ENCODE results near the gene TXNDC17.
"Not testable (repeated sequence)": the region's sequence is repeated elsewhere in the genome, so short reads cannot be mapped to it uniquely, and the experiment has no call there.

Gene TXNDC17

DNA sequence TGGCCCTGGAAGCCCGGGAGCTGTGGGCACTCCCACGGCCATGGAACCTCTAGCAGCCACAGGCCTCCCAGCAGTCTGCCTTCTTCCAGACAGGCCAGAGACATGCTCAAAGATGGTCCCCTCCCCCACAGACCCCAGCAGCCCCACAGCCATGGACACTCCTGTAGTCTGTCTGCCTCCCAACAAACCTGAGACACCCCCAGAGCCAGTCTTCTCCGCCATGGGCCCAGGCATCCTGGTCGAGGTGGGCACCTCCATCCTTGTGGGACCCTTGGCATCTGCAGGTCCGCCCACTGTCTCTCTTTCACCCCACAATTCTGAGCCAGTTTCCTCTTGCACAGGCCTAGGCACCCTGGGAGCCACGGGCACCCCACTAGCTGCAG lies 3.4 kb upstream of the TXNDC17 start:
- DNase-seq, result no peak

DNA sequence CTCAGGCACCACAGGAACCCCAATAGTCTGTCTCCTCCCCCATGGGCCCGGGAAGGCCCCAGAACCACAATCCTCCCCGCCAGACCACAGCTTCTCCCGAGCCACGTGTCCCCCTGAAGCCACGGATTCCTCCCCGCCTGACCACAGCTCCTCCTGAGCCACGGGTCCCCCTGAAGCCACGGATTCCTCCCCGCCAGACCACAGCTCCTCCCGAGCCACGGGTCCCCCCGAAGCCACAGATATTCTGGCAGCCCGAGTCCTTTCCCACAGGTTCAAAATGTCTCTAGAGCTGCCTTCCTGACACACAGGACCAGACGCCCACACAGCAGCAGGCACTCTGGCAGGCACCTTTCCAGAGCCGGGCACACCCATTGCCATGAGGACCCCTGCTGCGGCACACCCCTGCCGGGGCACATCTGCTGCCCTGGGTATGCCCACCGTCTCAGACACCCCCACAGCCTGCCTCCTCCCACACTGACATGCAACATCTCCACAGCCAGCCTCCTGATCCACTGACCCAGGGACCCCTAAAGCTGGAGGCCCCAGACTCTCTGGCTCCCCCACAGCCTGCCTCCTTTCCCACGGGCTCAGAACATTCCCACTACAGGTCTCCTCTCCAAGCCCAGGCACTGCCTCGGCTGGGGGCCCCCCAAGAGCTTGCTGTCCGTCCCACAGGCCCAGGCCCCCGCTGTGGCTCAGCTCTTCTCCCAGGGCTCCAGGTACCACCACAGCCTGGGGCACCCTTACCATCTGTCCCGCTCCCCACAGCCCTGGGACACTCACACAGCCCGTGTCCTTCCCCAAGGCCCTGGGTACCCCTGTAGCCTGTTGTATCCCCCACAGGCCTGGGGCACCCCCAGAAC lies 2.6 kb upstream of the TXNDC17 start:
- DNase-seq, result no peak

DNA sequence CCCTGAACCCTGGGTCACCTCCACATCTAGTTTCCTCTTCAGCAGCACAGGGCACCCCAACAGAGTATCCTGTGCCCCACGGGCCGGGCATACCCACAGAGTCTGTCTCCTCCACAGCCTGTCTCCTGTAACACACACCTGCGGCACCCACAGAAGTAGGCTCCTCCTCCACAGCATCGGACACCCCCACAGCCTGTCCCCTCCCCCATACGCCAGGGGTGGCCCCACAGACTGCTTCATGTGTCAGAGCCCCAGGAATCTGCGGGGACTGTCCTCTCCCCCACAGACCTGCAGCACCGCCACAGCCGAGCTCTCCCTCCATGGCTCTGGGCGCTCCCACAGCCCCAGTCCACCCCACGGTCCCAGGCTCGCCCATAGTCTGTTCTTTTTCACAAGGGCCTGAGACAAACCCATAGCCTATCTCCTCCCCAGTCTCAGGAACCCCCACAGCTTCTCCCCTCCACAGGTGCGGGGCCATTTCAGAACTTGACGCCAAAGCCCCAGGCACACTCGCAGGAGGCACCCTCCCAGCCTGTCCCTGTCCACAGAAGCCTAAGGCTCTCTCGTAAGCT lies 1.8 kb upstream of the TXNDC17 start:
- DNase-seq, result no peak

DNA sequence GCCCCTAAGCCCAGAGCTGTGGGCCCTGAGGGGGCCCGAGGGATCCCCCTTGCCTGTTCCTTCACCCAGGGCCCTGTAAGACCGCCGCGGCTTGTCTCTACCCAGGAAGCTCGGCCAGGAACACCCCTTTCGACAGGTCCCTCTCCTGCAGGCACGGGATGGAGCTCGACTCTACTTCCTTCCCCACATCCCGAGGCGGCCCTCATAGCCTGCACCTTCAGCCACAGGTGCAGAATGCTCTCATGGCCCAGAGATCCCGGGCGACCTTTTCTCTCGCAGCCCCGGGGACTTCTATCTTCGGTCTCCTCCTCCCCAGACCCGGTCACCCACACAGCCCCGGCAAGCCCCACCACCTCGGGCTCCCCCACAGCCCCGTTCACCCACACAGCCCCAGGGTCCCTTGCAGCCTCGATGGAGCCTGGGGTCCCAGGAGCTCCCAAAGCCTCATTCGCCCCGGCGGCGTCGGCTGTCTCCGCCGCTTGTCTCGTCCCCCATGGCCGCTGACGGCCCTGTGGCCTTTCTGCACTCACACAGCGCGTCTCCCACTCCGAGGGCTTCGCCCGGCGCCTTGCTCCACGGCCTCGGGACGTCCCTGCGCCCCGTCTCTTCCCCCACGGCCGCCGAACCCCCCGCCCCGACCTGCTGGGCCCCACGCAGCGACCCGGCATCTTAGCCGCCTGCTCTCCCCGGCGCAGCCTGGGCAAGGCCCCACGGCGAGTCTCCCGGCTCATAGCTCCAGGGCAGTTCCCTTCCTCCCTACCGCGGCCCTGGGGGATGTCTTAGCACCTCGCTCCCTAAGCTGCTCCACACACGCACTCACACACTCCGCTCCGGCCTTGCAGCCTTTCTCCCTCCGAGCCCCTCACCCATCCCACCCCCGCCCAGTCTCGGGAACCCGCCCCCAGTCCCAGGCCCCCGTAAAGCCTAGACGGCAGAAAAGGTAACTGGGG lies 999 bp upstream of the TXNDC17 start:
- DNase-seq, result peak; percentile 38

DNA sequence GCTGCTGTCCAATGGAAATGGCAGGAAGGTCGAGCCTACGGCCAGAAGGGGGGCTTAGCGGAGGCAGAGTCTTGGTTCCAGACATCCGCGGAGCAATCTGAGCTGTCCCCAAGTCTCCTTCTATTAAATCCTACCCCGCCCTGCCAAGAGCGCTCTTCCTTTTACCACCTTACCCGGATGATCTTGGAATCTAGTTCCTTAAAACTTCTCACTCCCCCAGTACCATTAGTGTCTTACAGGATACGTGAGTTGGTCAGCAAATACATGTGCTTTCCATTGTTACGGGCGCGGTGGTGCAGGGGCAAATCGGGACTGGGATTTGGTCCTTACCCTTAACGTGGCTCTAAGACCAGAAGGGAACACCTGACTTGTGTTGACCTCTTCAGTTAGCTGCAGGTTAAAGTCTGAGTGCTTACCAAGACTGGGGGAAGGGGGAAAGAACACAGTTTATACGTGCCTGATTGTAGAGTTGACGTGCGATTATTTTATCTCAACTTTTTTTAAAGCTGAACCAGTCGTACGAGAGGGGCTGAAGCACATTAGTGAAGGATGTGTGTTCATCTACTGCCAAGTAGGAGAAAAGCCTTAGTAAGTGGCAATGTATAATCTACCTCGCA lies 495 bp downstream of the TXNDC17 start:
- no peak for DNase-seq

DNA sequence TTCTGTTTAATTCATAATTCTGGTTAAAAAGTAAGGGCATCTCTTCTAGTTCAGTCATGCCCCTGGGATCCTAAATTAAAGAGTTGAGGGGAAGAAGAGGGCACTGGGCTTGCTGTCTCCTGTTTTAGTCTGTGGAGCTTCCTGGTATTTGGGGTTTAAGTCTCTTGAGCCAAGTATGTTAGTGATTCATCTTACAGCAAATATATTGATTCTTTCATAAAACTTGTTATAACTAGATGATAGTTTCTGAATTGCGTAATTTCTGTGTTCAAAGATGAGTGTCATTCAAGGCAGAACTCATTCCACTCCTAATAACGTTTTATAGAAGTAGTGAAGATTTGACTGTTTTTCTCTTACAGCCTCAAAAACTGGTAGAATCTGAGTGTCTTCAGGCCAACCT lies 1.7 kb downstream of the TXNDC17 start:
- no peak for DNase-seq

DNA sequence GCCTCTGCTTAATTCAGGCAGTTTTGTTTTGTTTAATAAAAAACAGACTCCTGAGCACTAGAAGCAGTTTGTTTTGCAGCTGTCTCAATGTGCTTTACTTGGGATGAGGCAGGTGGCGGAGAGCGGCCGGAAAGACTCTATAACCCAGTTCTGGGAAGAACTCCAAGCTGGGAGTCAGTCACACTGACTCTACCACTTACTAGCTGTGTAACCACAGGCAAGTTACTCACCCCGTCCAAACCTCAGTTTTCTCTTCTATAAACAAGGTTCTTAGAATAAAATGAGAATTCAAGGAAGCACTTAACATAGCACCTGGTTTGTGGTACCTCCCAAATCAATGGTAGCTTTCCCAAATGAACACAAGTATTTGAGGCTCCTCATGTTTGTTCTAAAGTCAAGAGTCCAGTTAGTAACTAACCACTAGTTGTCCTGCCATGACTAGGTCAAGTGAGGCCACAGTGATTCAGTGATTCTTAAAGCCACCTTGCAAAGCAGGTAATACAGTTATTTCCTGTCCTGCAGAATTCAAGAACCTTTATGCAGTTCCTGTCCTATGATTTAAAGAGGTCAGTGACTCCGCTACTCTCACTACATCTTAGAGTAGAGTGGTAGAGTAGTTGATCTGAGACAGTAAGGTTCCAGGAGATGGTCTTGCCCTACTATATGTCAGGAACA lies 2.7 kb downstream of the TXNDC17 start:
- DNase-seq, result no peak

DNA sequence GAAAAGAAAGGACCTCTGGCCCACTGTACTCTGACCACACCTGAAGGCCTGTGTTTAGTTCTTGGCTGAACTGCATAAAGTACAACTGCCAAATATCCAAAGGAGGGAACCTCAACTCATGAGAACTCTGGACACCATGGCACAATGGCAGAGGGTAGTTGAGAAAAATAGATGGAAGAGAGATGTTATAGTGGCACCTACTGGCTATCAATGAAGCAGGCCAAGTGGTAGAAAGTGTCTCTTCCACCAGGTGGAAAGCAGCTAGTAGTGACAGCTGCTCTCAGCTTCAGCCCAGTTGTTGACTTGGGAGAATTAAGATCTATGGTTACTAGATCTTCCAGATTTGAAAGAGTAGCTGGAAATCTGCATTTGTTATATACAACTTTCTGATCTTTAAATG lies 7.3 kb downstream of the TXNDC17 start:
- no peak for DNase-seq

DNA sequence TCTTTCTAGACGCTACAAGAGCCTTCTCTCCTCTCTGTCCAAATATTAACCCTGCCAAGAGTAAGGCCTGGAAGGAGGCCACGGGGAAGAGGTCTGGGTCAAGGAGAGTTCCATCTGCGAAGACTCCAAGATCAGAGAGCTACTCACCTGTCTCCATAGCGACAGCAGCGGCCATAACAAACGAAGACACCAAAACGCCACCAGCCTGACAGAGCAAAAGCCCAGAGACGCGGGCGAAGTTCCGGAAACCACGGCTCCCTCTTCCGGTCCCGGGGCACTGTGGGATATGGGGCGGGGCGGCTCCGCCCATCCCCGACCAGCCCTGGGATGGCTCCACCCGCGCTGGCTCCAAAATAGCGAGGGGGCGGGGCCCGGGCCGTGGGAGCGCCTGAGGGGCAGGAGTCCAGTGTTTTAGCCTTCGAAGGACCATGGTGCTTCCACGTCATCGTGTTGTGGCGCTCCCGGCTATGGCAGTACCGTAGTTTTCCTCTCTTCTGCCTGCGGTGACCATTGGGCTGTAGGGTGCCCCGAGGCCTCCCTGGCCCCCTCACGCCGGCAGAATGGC lies 10.6 kb downstream of the TXNDC17 start, which contains the start of the genes C17orf100 and MED31:
Gene C17orf100, plus strand, starts transcription at position 409 of the 565 bp plus-strand sequence. Its CDS starts 152 bp downstream, at position 561.
Gene MED31, minus strand, starts transcription at position 252 of the 565 bp plus-strand sequence. Its CDS starts 77 bp downstream, at position 175.
- DNase-seq, result peak; percentile 95

DNA sequence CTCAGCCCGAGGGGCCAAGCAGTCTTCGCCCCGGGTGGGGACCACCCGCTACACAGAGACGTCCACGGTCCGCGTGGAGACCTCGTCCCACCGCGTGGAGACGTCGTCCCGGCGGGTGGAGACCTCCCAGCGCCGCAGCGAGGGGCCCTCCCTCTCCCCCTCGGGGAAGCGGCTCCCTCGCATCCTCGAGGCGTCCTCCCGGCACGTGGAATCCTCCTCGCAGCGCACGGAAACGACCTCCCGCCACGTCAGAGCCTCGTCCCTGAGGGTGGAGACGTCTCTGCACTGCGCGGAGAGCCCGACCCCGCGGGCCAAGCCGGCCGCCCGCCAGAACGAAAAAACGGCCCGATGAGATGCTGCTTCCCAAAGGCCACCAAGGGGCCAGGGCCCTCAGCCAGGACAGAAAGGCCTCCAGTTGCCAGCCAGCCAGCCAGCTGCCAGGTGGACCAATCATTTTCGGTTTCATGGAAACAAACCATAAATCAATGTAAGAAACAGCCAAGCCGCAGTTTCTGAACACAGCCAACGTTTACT lies 11.1 kb downstream of the TXNDC17 start:
- peak; percentile 57 for DNase-seq

DNA sequence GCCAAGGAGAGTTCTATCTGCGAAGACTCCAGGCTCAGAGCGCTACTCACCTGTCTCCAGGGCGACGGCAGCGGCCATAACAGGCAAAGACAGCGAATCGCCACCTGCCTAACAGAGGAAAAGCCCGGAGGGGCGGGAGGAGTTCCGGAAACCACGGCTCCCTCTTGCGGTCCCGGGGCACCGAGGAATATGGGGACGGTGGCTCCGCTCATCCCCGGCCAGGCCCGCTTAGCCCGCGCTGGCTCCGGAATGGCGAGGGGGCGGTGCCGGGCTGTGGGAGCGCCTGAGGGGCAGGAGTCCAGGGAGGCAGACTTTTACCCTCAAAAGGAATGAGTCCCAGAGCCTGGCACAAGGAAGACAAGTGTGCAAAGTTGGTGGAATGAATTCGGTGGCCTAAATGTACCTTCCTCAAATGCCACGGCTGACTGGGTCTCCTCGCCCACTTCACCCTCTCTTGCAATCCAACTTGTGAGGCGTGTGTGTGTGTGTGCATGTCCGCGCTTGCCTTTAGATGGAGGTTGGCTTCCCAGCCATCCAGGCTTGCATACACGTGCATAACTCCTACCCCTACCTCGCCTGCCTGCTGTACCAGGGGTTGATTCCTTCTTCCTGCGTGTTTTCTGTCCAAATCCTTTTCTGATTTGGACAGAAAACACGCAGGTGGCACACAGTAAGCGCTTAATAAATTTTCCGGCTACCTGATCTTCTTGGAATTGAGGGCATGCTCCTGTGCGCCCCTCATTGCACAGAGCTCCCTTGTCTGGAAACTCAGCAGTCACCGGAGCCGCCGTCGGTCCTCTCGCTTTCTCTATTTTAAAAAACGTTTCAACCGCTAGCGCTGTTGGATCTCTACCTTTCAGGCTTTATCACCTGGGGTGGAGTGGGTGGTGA lies 14.2 kb downstream of the TXNDC17 start:
- DNase-seq, result no peak

DNA sequence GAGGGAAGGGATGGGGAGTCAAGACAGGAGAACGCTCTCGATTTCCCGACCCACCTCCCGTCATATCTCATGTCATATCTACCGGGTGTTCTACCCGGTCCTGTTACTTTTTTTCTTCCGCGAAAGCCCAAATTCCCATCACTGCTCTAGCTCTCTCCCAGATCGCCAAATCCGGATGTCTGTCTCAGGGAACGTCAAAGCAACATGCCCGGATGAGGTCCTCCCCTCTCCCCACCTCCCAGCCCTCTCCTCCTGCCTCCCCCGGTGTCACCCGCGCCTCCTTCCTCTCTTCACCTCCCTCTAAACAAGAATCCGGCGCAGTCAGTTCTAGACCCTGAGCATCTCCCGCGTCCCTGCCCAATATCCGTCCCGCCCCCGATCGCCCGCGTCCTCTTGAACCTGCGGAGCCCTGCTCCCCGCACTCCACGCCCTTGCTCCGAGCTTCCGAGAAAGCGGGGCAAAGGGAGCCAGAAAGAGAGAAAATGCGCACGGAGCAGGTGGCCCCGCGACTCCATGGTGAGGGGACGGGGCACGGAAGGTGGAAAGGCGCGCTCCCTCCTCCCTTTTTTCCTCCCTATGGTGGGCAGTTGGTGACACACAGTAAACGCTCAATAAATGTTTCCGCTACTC lies 15.0 kb downstream of the TXNDC17 start:
- not testable (repeated sequence) for DNase-seq

DNA sequence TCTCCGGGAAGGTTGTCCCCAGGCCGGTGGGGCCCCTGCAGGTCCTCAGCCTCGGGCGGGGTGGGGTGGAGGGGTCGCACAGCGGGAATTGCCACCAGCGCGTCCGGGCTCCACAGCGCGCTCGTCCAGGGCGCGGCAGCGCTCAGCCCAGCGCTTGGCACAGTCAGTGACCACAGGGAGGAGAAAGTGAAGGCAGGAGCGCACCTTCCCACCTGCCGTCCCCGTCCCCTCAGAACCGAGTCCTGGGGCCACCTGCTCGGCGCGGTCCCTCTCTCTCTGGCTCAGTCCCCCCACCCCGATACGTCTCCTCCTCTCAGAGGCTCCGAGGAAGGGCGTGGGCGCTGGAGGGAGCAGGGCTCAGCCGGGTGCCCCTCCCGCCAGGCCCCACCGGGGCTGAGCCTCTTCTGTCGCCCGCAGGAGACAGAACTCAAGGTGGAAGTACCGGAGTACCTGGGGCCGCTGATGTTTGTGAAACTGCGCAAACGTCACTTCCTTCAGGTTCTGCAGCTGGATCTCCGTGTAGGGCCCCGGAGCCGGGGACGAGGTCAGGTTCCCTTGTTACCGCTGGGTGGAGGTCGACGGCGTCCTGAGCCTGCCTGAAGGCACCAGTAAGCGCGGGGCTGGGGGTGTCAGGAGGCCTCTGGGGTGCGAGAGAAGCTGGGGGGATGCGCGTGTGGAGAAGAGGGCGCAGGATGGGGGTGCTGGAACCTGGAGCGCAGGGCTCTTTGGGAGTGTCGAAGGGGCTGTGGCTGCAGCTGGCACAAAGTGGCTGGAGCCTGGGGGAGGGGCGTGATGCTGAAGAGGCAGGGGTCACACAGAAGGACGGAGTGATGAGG lies 16.2 kb downstream of the TXNDC17 start:
- DNase-seq, result peak; percentile 72

DNA sequence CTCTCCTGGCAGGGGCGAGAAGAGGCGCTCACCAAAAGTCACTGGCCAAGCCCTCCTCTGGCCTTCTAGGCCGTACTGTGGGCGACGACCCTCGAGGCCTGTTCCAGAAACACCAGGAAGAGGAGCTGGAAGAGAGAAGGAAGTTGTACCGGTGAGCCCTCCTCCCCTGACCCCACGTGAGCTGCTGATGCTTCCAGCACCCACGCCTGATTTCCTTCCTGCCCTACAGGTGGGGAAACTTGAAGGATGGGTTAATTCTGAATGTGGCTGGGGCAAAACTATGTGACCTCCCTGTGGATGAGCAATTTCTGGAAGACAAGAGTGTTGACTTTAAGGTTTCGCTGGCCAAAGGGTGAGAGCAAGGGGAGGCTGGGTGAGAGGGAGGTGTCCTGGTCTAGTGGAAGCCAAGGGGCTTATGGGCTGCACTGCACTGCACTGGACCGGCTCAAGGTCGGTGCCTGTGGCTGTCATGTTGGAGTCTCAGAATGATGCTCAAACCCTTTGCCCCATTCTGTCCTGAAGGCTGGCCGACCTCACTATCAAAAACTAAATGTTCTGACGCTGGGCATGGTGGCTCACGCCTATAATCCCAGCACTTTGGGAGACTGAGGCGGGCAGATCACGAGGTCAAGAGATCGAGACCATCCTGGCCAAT lies 16.9 kb downstream of the TXNDC17 start:
- no peak for DNase-seq

DNA sequence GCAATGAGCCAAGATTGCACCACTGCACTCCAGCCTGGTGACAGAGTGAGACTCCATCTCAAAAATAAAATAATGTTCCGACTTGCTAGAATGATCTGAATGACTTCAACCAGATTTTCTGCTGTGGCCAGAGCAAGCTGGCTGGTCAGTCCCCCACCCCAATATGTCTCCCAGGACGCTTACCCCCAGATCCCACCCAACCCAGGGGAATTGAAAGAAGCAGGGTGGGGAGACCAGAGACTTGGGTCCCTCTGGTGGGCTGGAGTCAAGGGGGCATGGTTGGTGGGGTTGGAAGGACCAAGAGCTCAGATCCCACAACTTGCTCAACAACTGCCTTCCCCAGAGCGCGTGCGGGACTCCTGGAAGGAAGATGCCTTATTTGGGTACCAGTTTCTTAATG lies 17.6 kb downstream of the TXNDC17 start:
- not testable (repeated sequence) for DNase-seq

DNA sequence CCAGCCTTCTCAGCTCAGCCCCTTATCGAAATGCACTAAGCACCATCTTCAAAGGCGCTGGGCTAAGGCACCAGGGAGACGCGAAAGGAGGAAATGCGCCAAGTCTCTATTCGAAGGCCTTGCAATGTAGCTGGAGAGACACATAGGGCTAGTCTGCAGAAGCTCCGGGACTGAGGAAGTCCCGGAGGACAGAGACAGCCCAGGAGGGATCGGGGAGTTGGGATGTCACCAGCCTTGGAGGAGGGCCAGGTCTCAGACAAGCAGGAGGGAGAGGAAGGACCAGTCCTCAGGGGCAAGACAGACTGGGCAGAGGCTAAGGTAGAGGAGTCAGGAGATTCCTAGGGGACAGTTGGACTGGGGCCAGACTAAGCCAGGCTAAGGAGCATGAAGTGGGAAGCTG lies 19.2 kb downstream of the TXNDC17 start:
- DNase-seq, result no peak

DNA sequence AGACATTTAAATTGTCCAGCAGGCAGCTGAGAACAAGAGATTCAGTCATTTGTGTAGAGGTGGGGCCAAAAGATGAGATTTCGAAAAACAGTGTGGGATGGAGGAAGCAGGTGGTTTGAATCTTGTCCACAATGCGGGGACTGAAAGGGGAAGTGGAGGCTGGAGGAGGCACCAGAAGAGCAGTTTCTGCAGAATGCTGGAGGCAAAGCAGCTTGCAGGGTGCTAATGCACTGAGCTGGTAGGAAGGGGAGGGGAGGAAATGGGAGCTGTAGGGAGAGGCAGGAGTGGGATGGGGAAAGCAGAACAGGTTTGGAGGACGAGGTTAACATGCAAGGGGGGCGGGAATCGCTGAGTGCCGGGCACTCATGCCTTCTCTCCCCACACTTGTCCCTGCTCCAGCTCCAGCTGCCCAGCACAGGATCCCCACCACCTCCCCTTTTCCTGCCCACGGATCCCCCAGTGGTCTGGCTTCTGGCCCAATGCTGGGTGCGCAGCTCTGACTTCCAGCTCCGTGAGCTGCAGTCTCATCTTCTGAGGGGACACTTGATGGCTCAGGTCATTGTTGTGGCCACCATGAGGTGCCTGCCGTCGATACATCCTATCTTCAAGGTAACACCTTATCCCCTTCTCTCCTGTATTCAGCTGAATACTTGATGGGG lies 20.1 kb downstream of the TXNDC17 start:
- no peak for DNase-seq

DNA sequence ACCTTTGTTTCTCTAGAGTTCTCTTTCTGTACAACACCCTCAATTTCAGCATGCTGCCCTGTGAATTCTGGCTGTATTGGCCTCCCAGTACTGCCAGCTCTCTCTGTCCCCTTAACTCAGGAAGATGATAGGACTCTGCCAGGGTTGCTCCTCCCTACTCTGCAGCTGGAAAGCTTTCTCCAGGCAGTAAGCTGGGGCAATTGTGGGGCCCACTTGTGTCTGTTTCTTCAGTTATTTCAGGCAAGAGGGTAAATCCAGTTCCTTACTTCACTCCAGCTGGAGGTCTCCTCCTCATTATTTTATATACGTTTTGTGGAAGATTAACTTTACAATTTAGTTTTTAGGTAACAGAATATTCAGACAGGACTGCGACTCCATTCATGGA lies 20.6 kb downstream of the TXNDC17 start:
- DNase-seq, result no peak
